ENCODE data around the gene ACSBG1.

ACSBG1 gene

GRCh38 chr15:78193731-78194567, 40.4 kb downstream of the ACSBG1 start:
- H3K4me3 ChIP-seq (ENCODE audit: low read length): no peak overlapping the region
- no peaks in the 10 kb centered on the region for H3K36me3 ChIP-seq (ENCODE audit: control insufficient read depth, low read depth, low read length)
- H3K9ac ChIP-seq (ENCODE audit: low read length): no peak overlapping the region
- no peaks in the 10 kb centered on the region for H3K9me3 ChIP-seq (ENCODE audit: control insufficient read depth, low read depth, low read length)
- no peak overlapping the region for H3K27ac ChIP-seq (ENCODE audit: low read length)
- H3K4me1 ChIP-seq (ENCODE audit: control insufficient read depth, low read depth, low read length): no peaks in the 10 kb centered on the region
- H3K27me3 ChIP-seq (ENCODE audit: control insufficient read depth, insufficient read depth, low read length): no peaks in the 10 kb centered on the region

DNA sequence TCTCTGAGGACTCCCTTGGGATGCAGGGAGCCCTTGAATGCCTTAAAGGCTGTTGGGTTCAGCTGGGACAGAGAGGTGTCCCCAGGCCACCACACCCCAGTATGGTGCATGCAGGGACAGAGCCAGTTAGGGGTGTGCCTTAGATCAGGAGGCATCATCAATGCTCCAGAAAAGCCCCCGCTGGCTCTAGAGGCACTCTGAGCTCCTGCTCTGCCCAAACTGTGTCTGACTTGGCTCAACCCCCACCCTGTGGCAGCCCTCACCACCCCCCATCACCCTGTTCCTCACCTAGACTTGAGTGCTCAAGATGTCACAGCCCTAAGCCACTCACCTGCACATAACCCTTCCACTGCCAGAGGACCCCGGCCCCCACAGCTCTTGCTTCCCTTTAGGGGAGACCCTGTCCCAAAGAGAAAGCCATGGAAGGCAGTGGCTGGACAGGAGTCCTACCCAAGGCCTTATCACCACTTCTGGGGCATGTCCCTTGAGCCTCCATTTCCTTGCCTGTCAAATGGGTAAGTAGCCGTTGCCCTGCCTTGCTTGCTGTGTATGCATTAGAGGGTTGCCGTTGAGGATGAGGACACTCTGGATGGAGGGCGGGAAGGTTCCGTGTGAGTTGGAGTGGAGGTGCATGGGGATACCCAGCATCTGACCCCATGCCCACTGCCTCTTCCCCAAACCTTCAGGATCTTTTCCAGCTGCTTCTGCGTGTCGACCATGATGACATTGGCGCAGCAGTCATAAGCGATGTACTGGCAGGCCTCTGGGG, 41.4 kb downstream of the ACSBG1 start:
- Histone ChIP-seq H3K27me3 (ENCODE audit: control insufficient read depth, insufficient read depth, low read length) (no peaks in the 10 kb centered on the region), H3K9ac (ENCODE audit: low read length) (no peak overlapping the region), H3K4me3 (ENCODE audit: low read length) (no peak overlapping the region), H3K27ac (ENCODE audit: low read length) (no peak overlapping the region), H3K36me3 (ENCODE audit: control insufficient read depth, low read depth, low read length) (no peaks in the 10 kb centered on the region), H3K4me1 (ENCODE audit: control insufficient read depth, low read depth, low read length) (no peaks in the 10 kb centered on the region), H3K9me3 (ENCODE audit: control insufficient read depth, low read depth, low read length) (no peaks in the 10 kb centered on the region)

DNA sequence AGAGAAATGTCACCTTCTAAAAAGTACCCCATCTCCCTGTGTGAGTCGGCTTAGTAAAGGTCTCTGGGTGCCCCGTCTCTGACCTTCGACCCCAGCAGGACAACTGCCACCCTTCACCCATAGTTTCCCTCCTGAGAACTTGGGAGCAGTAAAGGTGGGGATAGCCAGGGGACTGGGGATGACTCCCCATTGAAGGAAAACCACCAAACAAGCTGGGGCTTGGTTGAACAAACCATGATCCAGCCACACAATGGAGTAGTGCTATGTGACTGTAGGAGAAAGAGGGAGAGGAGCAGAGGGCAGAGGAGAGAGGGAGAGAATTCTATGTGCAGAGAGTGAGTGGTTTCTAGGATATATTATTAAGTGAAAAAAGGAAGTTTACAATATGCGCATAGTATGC, 51.5 kb downstream of the ACSBG1 start:
- Histone ChIP-seq H3K27me3 (ENCODE audit: control insufficient read depth, insufficient read depth, low read length) (no peaks in the 10 kb centered on the region), H3K4me1 (ENCODE audit: control insufficient read depth, low read depth, low read length) (no peaks in the 10 kb centered on the region), H3K9me3 (ENCODE audit: control insufficient read depth, low read depth, low read length) (no peaks in the 10 kb centered on the region), H3K27ac (ENCODE audit: low read length) (no peak overlapping the region), H3K4me3 (ENCODE audit: low read length) (no peak overlapping the region), H3K9ac (ENCODE audit: low read length) (no peak overlapping the region), H3K36me3 (ENCODE audit: control insufficient read depth, low read depth, low read length) (no peaks in the 10 kb centered on the region)

DNA sequence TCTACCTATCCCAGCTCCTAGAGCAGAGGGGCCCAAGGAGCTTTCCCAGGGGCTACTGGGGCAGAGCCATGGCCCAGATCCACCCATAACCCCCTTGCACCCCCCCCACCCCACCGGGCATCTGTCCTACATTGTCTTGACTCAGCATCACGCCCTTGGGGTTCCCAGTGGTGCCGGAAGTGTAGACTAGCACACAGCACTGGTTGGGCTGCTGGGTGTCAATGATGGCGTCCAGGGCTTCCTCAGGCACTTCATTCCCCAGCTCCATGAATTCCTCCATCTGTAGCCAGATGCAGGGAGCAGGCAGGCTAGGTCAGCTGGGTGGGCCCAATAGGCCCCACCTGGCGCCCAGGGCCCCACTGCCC, 52.0 kb downstream of the ACSBG1 start:
- Histone ChIP-seq H3K9ac (ENCODE audit: low read length) (no peak overlapping the region), H3K27ac (ENCODE audit: low read length) (no peak overlapping the region), H3K4me1 (ENCODE audit: control insufficient read depth, low read depth, low read length) (no peaks in the 10 kb centered on the region), H3K9me3 (ENCODE audit: control insufficient read depth, low read depth, low read length) (no peaks in the 10 kb centered on the region), H3K36me3 (ENCODE audit: control insufficient read depth, low read depth, low read length) (no peaks in the 10 kb centered on the region), H3K27me3 (ENCODE audit: control insufficient read depth, insufficient read depth, low read length) (no peaks in the 10 kb centered on the region), H3K4me3 (ENCODE audit: low read length) (no peak overlapping the region)

DNA sequence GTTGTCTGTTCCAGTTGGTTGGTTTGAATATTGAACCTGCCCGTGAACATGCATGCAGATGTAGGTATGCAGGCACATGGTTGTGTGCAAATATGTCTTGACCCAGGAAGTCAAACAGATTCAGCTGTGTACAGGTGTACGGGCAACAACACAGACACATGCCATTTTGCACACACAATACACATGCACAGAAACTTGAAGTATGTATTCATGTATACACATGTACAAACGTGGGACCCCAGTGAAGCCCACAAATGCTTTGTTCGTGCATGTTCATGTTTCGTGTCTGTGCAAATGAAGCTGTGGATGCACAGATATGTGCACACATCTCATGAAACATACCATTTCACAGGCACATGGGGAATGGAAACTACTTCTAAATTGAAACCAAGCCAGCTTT, 54.5 kb downstream of the ACSBG1 start:
- Histone ChIP-seq H3K9ac (ENCODE audit: low read length) (no peak overlapping the region), H3K27ac (ENCODE audit: low read length) (no peak overlapping the region), H3K4me1 (ENCODE audit: control insufficient read depth, low read depth, low read length) (no peaks in the 10 kb centered on the region)

DNA sequence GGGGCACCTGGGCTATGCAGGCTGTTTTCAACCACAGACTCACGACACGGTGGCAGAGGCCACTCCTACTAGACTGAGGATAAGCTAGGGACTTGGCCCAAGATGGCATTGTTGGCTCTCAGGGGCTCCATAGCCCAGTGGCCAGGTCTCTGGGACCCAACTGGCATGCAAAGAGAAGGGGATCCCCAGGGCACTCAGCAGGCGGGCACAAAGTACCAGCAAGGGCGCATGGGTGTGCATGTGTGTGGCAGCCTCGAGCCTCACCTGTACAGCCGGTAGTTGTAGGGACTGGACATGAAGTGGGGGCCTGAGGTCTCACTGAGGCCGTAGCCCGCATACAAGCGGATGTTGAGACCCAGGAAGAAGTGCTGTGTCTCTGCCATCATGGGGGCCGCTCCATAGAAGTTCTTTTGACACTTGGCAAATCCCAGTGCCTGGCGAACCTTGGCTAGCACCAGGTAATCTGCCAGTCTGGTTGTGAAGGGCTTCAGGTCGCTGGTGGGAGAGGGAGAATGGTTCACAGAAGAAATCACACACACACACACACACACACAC, 55.0 kb downstream of the ACSBG1 start:
- no peak overlapping the region for H3K9ac ChIP-seq (ENCODE audit: low read length)
- H3K9me3 ChIP-seq (ENCODE audit: control insufficient read depth, low read depth, low read length): no peaks in the 10 kb centered on the region
- H3K27me3 ChIP-seq (ENCODE audit: control insufficient read depth, insufficient read depth, low read length): no peaks in the 10 kb centered on the region
- H3K36me3 ChIP-seq (ENCODE audit: control insufficient read depth, low read depth, low read length): no peaks in the 10 kb centered on the region
- H3K4me3 ChIP-seq (ENCODE audit: low read length): no peak overlapping the region
- no peak overlapping the region for H3K27ac ChIP-seq (ENCODE audit: low read length)
- no peaks in the 10 kb centered on the region for H3K4me1 ChIP-seq (ENCODE audit: control insufficient read depth, low read depth, low read length)

More for the DNA sequence above, 54.5 kb downstream of the ACSBG1 start:
- H3K4me3 ChIP-seq (ENCODE audit: low read length): no peak overlapping the region
- no peaks in the 10 kb centered on the region for H3K36me3 ChIP-seq (ENCODE audit: control insufficient read depth, low read depth, low read length)
- H3K9me3 ChIP-seq (ENCODE audit: control insufficient read depth, low read depth, low read length): no peaks in the 10 kb centered on the region
- H3K27me3 ChIP-seq (ENCODE audit: control insufficient read depth, insufficient read depth, low read length): no peaks in the 10 kb centered on the region

DNA sequence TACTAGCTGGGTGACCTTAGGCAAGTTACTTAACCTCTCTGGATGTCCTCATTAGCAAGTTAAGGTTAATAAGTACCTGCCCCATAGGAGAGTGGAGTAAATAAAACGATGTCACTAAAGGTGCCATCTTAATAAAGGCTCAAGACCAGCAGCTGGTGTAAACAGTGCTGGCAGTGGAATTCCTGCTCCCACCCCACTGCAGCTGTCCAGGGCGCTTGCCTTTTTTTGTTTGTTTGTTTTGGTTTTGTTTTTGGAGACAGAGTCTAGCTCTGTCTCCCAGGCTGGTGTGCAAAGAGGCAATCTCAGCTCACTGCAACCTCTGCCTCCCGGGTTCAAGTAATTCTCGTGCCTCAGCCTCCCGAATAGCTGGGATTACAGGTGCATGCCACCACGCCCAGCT, 56.3 kb downstream of the ACSBG1 start:
- no peaks in the 10 kb centered on the region for H3K9me3 ChIP-seq (ENCODE audit: control insufficient read depth, low read depth, low read length)
- no peaks in the 10 kb centered on the region for H3K4me1 ChIP-seq (ENCODE audit: control insufficient read depth, low read depth, low read length)
- H3K9ac ChIP-seq (ENCODE audit: low read length): no peak overlapping the region
- H3K27me3 ChIP-seq (ENCODE audit: control insufficient read depth, insufficient read depth, low read length): no peaks in the 10 kb centered on the region
- H3K4me3 ChIP-seq (ENCODE audit: low read length): no peak overlapping the region
- H3K27ac ChIP-seq (ENCODE audit: low read length): no peak overlapping the region
- H3K36me3 ChIP-seq (ENCODE audit: control insufficient read depth, low read depth, low read length): no peaks in the 10 kb centered on the region

GRCh38 chr15:78177447-78177873, 56.9 kb downstream of the ACSBG1 start:
- no peak overlapping the region for H3K4me3 ChIP-seq (ENCODE audit: low read length)
- no peaks in the 10 kb centered on the region for H3K9me3 ChIP-seq (ENCODE audit: control insufficient read depth, low read depth, low read length)
- no peaks in the 10 kb centered on the region for H3K4me1 ChIP-seq (ENCODE audit: control insufficient read depth, low read depth, low read length)
- H3K27ac ChIP-seq (ENCODE audit: low read length): no peak overlapping the region
- H3K9ac ChIP-seq (ENCODE audit: low read length): no peak overlapping the region
- H3K36me3 ChIP-seq (ENCODE audit: control insufficient read depth, low read depth, low read length): no peaks in the 10 kb centered on the region
- no peaks in the 10 kb centered on the region for H3K27me3 ChIP-seq (ENCODE audit: control insufficient read depth, insufficient read depth, low read length)

DNA sequence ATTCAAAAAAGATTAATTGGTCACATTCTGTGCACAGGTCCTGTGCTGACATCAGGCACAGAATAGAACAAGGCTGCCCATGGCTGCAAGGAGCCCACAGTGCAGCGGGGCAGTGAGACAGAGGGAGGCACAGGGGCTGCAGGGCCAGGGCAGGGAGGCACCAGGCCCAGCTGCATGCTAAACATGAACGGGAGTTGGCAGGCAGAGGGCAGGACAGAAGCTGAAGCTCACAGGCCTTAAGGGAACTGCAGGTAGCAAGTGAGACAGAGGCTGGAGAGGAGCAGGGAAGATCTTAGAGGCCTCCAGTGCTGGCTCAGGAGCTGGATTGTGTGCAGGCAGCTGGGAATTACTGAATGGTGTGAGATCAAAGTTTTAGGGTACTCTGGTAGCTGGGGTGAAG, 59.0 kb downstream of the ACSBG1 start:
- Histone ChIP-seq H3K27ac (ENCODE audit: low read length) (no peak overlapping the region), H3K4me3 (ENCODE audit: low read length) (no peak overlapping the region), H3K36me3 (ENCODE audit: control insufficient read depth, low read depth, low read length) (peaks cover 17% of the 10 kb centered on the region), H3K27me3 (ENCODE audit: control insufficient read depth, insufficient read depth, low read length) (no peaks in the 10 kb centered on the region), H3K9me3 (ENCODE audit: control insufficient read depth, low read depth, low read length) (no peaks in the 10 kb centered on the region), H3K4me1 (ENCODE audit: control insufficient read depth, low read depth, low read length) (no peaks in the 10 kb centered on the region), H3K9ac (ENCODE audit: low read length) (no peak overlapping the region)

GRCh38 chr15:78174401-78174800, 60.0 kb downstream of the ACSBG1 start:
- Histone ChIP-seq H3K27ac (ENCODE audit: low read length) (no peak overlapping the region), H3K4me3 (ENCODE audit: low read length) (no peak overlapping the region), H3K9me3 (ENCODE audit: control insufficient read depth, low read depth, low read length) (no peaks in the 10 kb centered on the region), H3K4me1 (ENCODE audit: control insufficient read depth, low read depth, low read length) (no peaks in the 10 kb centered on the region), H3K9ac (ENCODE audit: low read length) (no peak overlapping the region), H3K36me3 (ENCODE audit: control insufficient read depth, low read depth, low read length) (peaks cover 26% of the 10 kb centered on the region), H3K27me3 (ENCODE audit: control insufficient read depth, insufficient read depth, low read length) (no peaks in the 10 kb centered on the region)

DNA sequence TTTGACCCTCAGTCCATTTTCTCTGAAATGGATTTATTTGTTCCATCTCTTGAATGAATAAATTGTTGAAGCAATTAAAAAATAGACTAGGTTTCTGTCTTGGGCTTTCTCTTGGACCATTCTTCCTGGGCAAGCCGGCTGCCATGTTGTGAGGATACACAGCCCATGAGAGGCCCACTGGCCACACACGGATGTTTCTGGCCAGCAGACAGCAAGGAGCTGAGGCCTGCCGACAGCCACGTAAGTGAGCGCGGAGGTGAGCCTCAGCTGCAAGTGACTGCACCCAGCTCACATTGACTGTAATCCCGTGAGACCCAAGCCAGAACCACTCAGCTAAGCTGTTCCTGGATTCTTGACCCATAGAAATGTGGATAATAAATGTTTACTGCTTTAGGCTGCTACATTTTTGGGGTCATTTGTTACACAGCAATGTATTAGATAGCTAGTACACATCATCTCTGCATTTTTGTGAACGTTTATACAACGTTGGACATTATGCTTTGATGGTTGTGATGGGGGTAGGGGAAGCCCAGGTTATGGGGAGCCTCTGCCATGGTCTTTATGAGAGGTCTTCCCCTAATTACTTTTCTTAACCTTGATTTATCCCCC, 62.4 kb downstream of the ACSBG1 start:
- no peaks in the 10 kb centered on the region for H3K27me3 ChIP-seq (ENCODE audit: control insufficient read depth, insufficient read depth, low read length)
- no peaks in the 10 kb centered on the region for H3K9me3 ChIP-seq (ENCODE audit: control insufficient read depth, low read depth, low read length)
- no peak overlapping the region for H3K4me3 ChIP-seq (ENCODE audit: low read length)
- H3K4me1 ChIP-seq (ENCODE audit: control insufficient read depth, low read depth, low read length): no peaks in the 10 kb centered on the region
- no peak overlapping the region for H3K9ac ChIP-seq (ENCODE audit: low read length)
- H3K36me3 ChIP-seq (ENCODE audit: control insufficient read depth, low read depth, low read length): peaks cover 40% of the 10 kb centered on the region
- no peak overlapping the region for H3K27ac ChIP-seq (ENCODE audit: low read length)
